ENCODE measurements around the gene ARHGAP22.

Gene ARHGAP22

DNA sequence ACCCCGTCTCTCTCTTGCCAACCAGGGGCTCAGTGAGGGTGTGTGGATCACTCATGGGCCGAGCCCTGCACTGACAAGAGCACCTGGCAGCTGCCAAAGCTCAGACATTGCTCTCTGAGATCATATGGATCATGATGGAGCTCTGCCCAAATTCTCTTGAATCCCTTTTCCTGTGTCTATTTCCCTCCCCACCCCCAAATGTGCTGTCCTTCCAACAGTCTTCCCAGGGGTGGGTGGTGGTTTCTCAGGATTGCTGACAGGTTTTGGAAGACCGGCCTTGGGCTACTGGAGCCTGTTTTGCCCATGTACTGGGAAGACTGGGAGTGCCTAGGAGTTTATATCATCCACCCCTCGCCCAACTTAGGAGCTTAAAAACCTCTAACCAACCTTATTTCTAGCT lies 10.5 kb downstream of the ARHGAP22 start:
- no peak for DNase-seq (ENCODE audit: extremely low spot score, insufficient read length, low read depth)
- no peak for FAIRE-seq

- FAIRE-seq (no peak), DNase-seq (ENCODE audit: extremely low spot score, insufficient read length, low read depth) (no peak)
These were observed 12.5 kb downstream of the ARHGAP22 start for GRCh38 chr10:48592346-48592745.

GRCh38 chr10:48590945-48591344 lies 13.9 kb downstream of the ARHGAP22 start:
- FAIRE-seq, result no peak
- no peak for DNase-seq (ENCODE audit: extremely low spot score, insufficient read length, low read depth)

DNA sequence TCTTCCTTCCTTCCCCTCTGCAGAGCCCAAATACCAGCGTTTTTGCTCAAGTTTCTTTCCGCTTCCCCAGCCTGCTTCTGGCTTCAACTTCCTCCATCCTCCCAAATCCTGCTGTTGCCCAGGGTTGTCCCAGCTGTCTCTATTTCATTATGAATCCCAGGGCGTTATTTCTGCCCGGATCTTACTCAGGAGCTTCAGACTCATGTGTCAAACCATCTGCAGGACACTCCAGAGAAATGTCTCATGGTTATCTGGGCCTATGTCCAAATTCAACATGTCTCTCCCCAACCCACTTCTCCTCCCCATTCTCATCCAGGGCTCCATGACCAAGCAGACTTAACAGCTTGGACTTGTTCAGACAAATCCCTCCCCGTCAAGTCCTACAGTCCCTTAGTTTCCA lies 15.6 kb downstream of the ARHGAP22 start:
- no peak for FAIRE-seq
- DNase-seq (ENCODE audit: extremely low spot score, insufficient read length, low read depth), result no peak

DNA sequence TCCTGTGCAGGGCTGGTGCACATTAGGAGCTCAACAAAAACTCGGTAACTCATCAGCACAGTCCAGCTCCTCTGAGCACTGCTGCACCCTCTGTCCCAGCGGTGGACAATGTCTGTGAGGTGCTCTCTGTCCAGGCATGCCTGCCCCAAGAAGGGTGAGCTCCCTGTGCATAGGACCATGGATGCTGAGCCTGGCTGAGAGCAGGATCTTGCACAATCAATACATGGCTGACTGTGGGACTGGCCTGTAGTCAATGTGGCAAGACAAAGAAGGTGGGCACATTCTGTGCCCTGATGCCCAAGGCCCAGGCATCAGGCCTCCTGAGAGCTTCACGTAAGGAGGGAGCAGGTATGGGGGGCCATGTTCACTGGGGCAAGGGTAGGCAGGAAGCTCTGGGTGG lies 17.1 kb downstream of the ARHGAP22 start:
- DNase-seq (ENCODE audit: extremely low spot score, insufficient read length, low read depth) (no peak), FAIRE-seq (no peak)

DNA sequence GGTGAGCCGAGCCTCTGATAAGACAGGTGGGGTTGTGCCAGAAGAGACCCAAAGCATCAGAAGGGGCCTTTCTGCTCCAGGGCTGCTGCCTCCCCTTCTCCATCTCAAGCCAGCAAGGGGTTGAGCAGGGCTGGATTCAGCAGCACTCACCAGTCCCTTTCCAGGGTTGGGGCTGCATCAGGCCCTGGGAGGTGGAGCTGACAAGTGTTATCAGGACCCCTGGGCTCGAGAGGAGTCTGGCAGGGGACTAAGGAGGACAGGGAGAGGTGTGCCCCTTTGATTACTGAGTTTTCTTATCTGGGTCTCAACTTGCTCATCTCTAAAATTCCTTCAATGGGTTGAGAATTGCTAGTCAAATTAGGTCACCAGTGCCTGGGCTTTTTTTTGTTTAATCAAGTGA lies 17.8 kb downstream of the ARHGAP22 start:
- DNase-seq (ENCODE audit: extremely low spot score, insufficient read length, low read depth), result no peak
- no peak for FAIRE-seq

- FAIRE-seq (no peak), DNase-seq (ENCODE audit: extremely low spot score, insufficient read length, low read depth) (no peak)
These were observed 21.9 kb downstream of the ARHGAP22 start for GRCh38 chr10:48582970-48583369.

DNA sequence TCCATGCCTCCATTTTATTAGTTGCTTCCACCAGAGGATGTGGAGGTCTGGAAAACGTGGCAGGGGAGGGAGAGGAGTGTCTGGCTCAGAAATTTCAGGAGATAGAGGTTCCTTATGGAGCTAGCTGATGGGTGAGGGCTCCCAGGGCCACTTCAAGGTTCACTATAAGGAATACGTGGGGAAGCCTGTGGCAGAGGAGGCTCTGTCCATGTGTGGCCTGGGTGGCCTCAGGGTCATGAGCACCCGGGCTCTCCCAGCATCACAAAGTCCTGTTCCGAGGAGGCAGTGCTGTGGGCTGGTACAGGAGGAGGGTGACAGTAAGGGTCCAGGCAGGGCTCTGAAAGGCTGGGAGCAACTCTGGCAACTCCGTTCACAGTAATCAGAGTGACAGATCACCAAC lies 24.6 kb downstream of the ARHGAP22 start:
- DNase-seq (ENCODE audit: extremely low spot score, insufficient read length, low read depth) (no peak), FAIRE-seq (no peak)

DNA sequence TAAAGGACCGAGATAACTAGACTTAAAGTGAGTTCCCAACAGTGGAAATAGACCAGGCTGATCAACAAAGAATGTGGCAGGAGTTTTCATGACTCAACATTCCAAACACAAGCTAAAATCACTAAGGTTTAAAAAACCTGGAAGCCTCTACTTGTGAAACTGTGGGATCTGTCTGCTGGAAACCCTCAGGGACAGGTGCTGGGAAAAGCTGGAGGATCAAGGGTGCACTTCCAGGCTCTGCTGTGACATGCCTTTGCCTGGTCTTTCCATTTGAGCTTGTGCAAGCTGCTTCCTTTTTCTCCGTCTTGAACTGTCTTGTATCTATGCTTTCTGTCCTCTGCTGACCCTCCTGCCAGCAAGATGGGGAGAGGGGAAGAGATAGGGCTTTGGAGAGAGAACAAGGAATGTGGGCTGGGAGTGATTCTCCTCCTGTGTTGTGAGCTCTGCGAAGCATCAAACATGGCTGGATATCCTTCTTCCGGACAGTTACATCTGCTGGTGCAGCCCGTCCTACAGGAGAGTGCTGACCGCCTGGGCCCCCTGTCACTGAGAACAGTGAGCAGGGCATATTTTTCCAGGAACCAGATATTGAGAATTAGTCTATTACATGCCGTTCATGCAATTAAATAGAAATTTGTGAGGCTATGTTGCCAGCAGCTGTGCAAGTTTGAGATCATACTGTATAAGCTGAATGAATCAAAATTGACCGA lies 25.5 kb downstream of the ARHGAP22 start:
- DNase-seq (ENCODE audit: extremely low spot score, insufficient read length, low read depth) (no peak), FAIRE-seq (no peak)

GRCh38 chr10:48577158-48577557 lies 27.7 kb downstream of the ARHGAP22 start:
- DNase-seq (ENCODE audit: extremely low spot score, insufficient read length, low read depth), result no peak
- FAIRE-seq, result no peak

DNA sequence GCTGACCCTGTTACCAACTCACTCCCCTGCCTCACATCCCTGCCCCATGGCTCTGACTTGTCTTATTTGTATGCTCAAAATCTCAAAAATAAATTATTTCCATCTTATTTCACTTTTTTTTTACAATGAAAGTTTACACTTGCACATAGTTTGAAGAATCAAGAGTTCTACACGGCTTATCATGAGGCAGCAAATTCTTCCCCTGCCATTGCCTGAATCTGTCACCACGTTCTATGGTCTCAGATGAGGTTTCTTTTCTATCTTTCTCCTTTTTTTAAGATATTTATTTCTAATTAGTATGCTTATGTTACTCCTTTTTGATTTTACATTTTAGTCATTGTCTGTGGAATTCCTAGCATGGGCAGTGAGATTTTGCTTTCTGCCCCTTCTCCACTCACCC lies 28.4 kb downstream of the ARHGAP22 start:
- DNase-seq (ENCODE audit: extremely low spot score, insufficient read length, low read depth), result no peak
- no peak for FAIRE-seq

GRCh38 chr10:48575901-48576300 lies 29.0 kb downstream of the ARHGAP22 start:
- FAIRE-seq (no peak), DNase-seq (ENCODE audit: extremely low spot score, insufficient read length, low read depth) (no peak)

- DNase-seq (ENCODE audit: extremely low spot score, insufficient read length, low read depth), result no peak
- FAIRE-seq, result no peak
These were observed 30.0 kb downstream of the ARHGAP22 start for GRCh38 chr10:48574817-48575380.

- FAIRE-seq (no peak), DNase-seq (ENCODE audit: extremely low spot score, insufficient read length, low read depth) (no peak)
These were observed 30.5 kb downstream of the ARHGAP22 start for GRCh38 chr10:48574322-48574796.

- FAIRE-seq (no peak), DNase-seq (ENCODE audit: extremely low spot score, insufficient read length, low read depth) (no peak)
These were observed 31.8 kb downstream of the ARHGAP22 start for GRCh38 chr10:48573045-48573444.

DNA sequence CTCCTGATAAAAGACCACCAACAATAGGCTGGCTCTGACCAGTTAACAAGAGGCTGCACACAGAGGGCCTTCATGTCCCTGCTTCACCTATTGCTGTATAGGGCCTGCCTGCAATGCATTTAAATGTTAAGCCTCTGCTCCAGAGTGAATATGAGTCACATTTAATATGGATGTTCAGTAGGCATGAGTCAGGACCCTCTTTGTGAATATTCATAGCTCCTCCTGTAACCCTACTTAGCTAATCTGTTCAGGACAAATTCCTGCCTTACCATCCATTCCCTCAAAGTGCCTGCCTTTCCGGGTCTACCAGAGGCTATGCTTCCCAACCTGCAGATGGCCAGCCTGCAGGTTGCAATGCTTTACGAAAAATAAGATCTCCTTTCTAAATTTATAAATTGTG lies 32.5 kb downstream of the ARHGAP22 start:
- FAIRE-seq (no peak), DNase-seq (ENCODE audit: extremely low spot score, insufficient read length, low read depth) (no peak)

DNA sequence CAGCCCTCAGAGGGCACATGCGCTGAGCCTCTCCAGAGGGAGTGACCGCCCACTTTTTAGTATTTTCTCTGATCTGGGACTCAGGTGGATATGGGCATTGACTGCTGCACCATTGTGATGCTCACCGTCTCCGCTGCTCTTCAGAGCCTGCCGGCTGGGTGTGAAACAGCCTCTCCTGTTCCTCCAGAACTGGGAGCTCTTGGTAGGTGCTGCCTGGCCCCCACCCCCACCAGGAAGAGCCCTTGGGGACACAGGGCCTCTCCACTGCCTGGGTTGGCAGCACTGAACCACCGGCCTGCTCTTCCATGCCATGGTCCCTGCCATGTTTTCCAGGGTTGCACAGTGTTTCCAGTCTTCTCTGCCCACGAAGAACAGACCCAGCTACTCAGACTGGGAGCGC lies 36.3 kb downstream of the ARHGAP22 start:
- DNase-seq (ENCODE audit: extremely low spot score, insufficient read length, low read depth) (no peak), FAIRE-seq (no peak)

- DNase-seq (ENCODE audit: extremely low spot score, insufficient read length, low read depth) (no peak), FAIRE-seq (no peak)
These were observed 36.7 kb downstream of the ARHGAP22 start for GRCh38 chr10:48568131-48568530.

DNA sequence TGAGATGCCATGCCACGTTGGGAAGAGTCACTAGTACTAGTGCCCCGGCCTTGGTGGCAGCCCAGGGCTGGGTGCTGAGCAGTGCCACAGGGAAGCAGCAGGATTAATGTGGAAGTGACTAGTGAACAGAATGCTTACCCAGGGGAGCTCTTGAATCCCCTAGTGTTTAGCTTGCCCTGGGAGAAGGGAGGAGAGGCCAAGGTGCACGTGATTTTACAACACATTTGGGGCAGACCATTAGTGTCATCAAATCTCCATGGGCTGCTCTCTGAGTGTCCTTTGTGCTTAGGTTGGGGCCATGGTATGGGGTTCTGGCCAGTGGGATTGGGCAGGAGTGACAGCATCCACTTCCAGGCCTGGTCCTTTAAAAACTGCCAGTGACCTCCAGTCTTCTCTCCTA lies 37.5 kb downstream of the ARHGAP22 start:
- FAIRE-seq, result no peak
- no peak for DNase-seq (ENCODE audit: extremely low spot score, insufficient read length, low read depth)

DNA sequence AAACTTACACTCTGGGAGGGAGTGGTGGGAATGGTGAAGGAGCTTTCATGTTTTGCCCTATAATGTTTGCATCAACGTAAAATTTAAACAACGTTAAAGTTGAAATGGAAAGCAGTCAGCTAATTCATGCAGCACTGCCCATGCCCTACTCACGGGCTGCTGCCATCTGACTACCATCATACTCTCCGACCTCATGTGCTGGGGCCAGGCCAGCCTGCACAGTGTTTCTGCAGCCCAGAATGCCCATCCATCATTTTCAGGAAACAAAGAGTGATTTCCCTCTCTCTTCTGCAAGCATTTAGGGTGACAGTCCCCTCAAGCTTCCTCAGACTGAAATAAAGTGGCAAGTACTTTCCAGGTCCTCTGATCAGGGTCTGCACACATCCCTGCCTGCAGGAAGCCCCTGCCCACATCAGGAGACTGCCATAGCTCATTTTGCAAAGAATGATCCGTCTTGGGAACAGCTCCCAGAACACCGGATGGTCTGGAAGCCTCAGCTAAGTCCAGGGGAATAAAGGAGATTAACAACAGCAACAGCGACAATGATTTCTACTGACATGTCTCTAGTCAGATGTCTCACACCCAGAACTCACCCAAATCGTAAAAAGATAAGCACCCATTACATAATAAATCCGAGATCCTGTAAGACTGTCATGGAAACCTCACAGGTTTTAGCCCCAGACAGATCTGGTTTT lies 40.3 kb downstream of the ARHGAP22 start:
- FAIRE-seq (no peak), DNase-seq (ENCODE audit: extremely low spot score, insufficient read length, low read depth) (no peak)

DNA sequence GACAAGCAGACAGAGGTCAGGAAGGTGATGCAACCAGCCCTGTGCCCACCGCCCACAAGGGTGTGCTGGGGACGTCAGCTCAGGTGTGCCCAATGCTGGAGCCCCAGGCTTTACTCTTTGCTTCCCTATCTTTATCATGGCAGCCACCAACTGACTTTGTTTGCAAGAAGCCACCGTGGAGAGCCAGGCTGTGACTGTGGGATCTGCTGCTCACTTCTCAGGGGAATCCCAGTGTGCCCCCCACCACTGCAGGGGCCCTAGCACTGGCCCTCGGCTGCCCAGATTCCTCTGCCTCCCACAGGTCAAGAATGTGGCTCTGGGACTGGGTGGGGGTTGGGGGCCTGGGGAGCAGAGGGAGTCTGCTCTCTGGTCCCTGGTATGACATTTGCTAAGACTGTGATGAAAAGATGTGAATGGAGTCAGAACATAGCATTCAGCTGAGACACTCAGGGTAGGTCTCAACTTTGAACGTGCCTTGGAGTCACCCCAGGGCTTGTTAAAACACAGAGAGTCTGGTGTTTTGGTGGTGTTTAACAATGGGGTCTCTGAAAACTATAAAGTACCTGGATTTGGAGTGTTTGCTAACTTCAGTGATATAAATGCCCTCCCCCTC lies 47.3 kb downstream of the ARHGAP22 start:
- DNase-seq (ENCODE audit: extremely low spot score, insufficient read length, low read depth), result no peak
- no peak for FAIRE-seq
